SK-N-SH (cell line): ENCODE results near the gene SKIDA1.

Experiments used
- CTCF ChIP-seq: fragments of 200-600 bp; sonication (generic); IDR thresholded peaks from 2 replicates; pipeline ENCODE4 v1.6.1; 2017; ENCODE audit warnings: antibody characterized with exemption, mild to moderate bottlenecking, moderate library complexity
- EP300 ChIP-seq, 2 experiments: IDR thresholded peaks; 2 replicates each; pipeline versions ENCODE4 v1.4.0 to v1.6.1; 2012; ENCODE audit warnings: borderline replicate concordance in 1 of 2, low read depth in 1 of 2, low read length in 1 of 2
- GATA2 ChIP-seq: sonication (generic); formaldehyde crosslinking; IDR thresholded peaks from 2 replicates; pipeline ENCODE4 v1.5.0; 2020; ENCODE audit warnings: mild to moderate bottlenecking, missing genetic modification reagents
- JUND ChIP-seq: IDR thresholded peaks from 2 replicates; pipeline ENCODE4 v1.4.0; 2012
- RAD21 ChIP-seq: IDR thresholded peaks from 2 replicates; pipeline ENCODE4 v1.6.1; 2012; ENCODE audit warnings: mild to moderate bottlenecking, low read length
- RCOR1 ChIP-seq: fragments of 150-350 bp; IDR thresholded peaks from 2 replicates; pipeline ENCODE4 v1.6.1; 2017; ENCODE audit warnings: antibody characterized with exemption, low read length
- RFX5 ChIP-seq: IDR thresholded peaks from 2 replicates; pipeline ENCODE4 v1.6.1; 2012; ENCODE audit warnings: mild to moderate bottlenecking, improper control_type of control experiment, low read length
- SMC3 ChIP-seq: IDR thresholded peaks from 2 replicates; pipeline ENCODE4 v1.6.1; 2012; ENCODE audit warnings: low read depth, low read length, improper control_type of control experiment
- TEAD4 ChIP-seq: IDR thresholded peaks from 2 replicates; pipeline ENCODE4 v1.4.0; 2012; ENCODE audit warnings: mild to moderate bottlenecking, borderline replicate concordance; ENCODE audit not compliant: insufficient read depth

- TF ChIP-seq TEAD4: no peak
- no peak for TF ChIP-seq RAD21
- TF ChIP-seq RCOR1: no peak
- no peak for TF ChIP-seq CTCF
- TF ChIP-seq GATA2 (CRISPR knock-in tag): no peak
- TF ChIP-seq SMC3: no peak
- no peak for TF ChIP-seq JUND
- no peak for TF ChIP-seq EP300 (IDR thresholded peaks at IDR 0.05; ENCODE audit: borderline replicate concordance in 1 of 2, low read depth in 1 of 2, low read length in 1 of 2)
- no peak for TF ChIP-seq RFX5
These were observed 8.1 kb downstream of the SKIDA1 start for GRCh38 chr10:21517134-21518031.
